ENCODE measurements around the gene ANKRD9.
A peak's percentile ranks its signal among the peaks of the same experiment; 100 is the strongest.

Gene ANKRD9

GRCh38 chr14:102496958-102497744 lies 12.4 kb downstream of the ANKRD9 start:
- no peak for DNase-seq

GRCh38 chr14:102496331-102496691 lies 13.3 kb downstream of the ANKRD9 start:
- DNase-seq = no peak

GRCh38 chr14:102495491-102496330 lies 13.9 kb downstream of the ANKRD9 start:
- no peak for DNase-seq

GRCh38 chr14:102493585-102493984 lies 16.0 kb downstream of the ANKRD9 start:
- no peak for DNase-seq

GRCh38 chr14:102493096-102493495 lies 16.5 kb downstream of the ANKRD9 start:
- no peak for DNase-seq

GRCh38 chr14:102492531-102492910 lies 17.1 kb downstream of the ANKRD9 start:
- no peak for DNase-seq

GRCh38 chr14:102491786-102492530 lies 17.6 kb downstream of the ANKRD9 start:
- no peak for DNase-seq

GRCh38 chr14:102491366-102491765 lies 18.2 kb downstream of the ANKRD9 start:
- DNase-seq = no peak

- no peak for DNase-seq
These were observed 19.1 kb downstream of the ANKRD9 start for GRCh38 chr14:102490456-102490855.

GRCh38 chr14:102487204-102487577 lies 22.4 kb downstream of the ANKRD9 start:
- no peak for DNase-seq

- no peak for DNase-seq
These were observed 22.9 kb downstream of the ANKRD9 start for GRCh38 chr14:102486513-102487203.

- no peak for DNase-seq
These were observed 23.7 kb downstream of the ANKRD9 start for GRCh38 chr14:102485693-102486512.

- DNase-seq = no peak
These were observed 25.3 kb downstream of the ANKRD9 start for GRCh38 chr14:102484316-102484715.

GRCh38 chr14:102481791-102482238 lies 27.8 kb downstream of the ANKRD9 start:
- DNase-seq = no peak

- DNase-seq = no peak
These were observed 28.2 kb downstream of the ANKRD9 start for GRCh38 chr14:102481371-102481770.

- peak; percentile 47 for DNase-seq
These were observed 29.8 kb downstream of the ANKRD9 start for GRCh38 chr14:102479777-102480176.

- no peak for DNase-seq
These were observed 30.5 kb downstream of the ANKRD9 start for GRCh38 chr14:102479107-102479506.

GRCh38 chr14:102474934-102475333 lies 34.6 kb downstream of the ANKRD9 start:
- DNase-seq = peak; percentile 1

GRCh38 chr14:102473559-102473958 lies 36.0 kb downstream of the ANKRD9 start:
- DNase-seq = no peak

GRCh38 chr14:102472791-102473150 lies 36.8 kb downstream of the ANKRD9 start:
- no peak for DNase-seq

GRCh38 chr14:102471921-102472790 lies 37.4 kb downstream of the ANKRD9 start:
- no peak for DNase-seq
